Measurements from ENCODE around the gene FGFR3. TPM values are rescaled to one million over a fixed set of nuclear protein-coding genes. Genes with fewer than 3 reads are reported as not detected.
A peak's percentile ranks its signal among the peaks of the same experiment; 100 is the strongest.

Gene FGFR3
- total RNA-seq, 1 donor from 2014 or later: 169 TPM

GRCh38 chr4:1809754-1810502, 16.8 kb downstream of the FGFR3 start:
- Mint-ChIP-seq H3K4me1 (ENCODE audit: low read depth) (peaks cover 6% of the 10 kb centered on the region), H3K27ac (peak overlapping the region; percentile 56), H3K9me3 (ENCODE audit: low read depth) (no peaks in the 10 kb centered on the region)

DNA sequence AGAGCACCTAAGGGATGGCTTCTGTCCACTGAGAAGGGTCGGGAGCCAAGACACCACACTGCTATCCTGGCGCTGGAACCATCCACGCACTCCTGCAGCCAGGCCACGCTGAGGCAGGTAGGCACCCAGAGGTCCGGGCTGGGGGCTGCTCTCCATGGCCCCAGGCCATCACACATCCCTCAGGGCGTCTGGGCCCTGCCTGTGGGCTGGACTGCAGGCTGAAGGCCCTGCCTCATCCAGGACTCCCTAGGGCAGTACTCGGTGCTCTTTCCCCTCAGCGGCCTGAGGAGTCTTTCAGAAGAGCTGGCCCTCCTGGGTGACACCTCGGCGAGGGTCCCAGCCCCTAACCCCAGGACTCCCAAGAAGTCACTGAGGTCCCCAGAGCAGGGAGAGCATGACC, 17.7 kb downstream of the FGFR3 start:
- Mint-ChIP-seq H3K36me3 (ENCODE audit: insufficient read depth) (peaks cover 4% of the 10 kb centered on the region), H3K27me3 (no peaks in the 10 kb centered on the region), H3K4me3 (ENCODE audit: low read depth) (no peak overlapping the region), H3K4me1 (ENCODE audit: low read depth) (peaks cover 6% of the 10 kb centered on the region), H3K27ac (no peak overlapping the region), H3K9me3 (ENCODE audit: low read depth) (no peaks in the 10 kb centered on the region)
- DNase-seq (ENCODE audit: low spot score, unreplicated experiment): no peak
- TF ChIP-seq, protein P1, sequence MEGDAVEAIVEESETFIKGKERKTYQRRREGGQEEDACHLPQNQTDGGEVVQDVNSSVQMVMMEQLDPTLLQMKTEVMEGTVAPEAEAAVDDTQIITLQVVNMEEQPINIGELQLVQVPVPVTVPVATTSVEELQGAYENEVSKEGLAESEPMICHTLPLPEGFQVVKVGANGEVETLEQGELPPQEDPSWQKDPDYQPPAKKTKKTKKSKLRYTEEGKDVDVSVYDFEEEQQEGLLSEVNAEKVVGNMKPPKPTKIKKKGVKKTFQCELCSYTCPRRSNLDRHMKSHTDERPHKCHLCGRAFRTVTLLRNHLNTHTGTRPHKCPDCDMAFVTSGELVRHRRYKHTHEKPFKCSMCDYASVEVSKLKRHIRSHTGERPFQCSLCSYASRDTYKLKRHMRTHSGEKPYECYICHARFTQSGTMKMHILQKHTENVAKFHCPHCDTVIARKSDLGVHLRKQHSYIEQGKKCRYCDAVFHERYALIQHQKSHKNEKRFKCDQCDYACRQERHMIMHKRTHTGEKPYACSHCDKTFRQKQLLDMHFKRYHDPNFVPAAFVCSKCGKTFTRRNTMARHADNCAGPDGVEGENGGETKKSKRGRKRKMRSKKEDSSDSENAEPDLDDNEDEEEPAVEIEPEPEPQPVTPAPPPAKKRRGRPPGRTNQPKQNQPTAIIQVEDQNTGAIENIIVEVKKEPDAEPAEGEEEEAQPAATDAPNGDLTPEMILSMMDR (IDR thresholded peaks at IDR 0.05; ENCODE audit: unreplicated experiment): no peak

More at GRCh38 chr4:1809754-1810502, 16.8 kb downstream of the FGFR3 start:
- DNase-seq (ENCODE audit: low spot score, unreplicated experiment): peak; percentile 89
- H3K36me3 Mint-ChIP-seq (ENCODE audit: insufficient read depth): peaks cover 4% of the 10 kb centered on the region
- H3K4me3 Mint-ChIP-seq (ENCODE audit: low read depth): no peak overlapping the region
- no peaks in the 10 kb centered on the region for H3K27me3 Mint-ChIP-seq
- TF ChIP-seq, protein P1 (IDR thresholded peaks at IDR 0.05; ENCODE audit: unreplicated experiment): peak; percentile 96

GRCh38 chr4:1812720-1813119, 19.6 kb downstream of the FGFR3 start:
- Mint-ChIP-seq H3K36me3 (ENCODE audit: insufficient read depth) (peaks cover 6% of the 10 kb centered on the region), H3K9me3 (ENCODE audit: low read depth) (no peaks in the 10 kb centered on the region), H3K4me3 (ENCODE audit: low read depth) (no peak overlapping the region), H3K27me3 (no peaks in the 10 kb centered on the region), H3K4me1 (ENCODE audit: low read depth) (peaks cover 6% of the 10 kb centered on the region), H3K27ac (no peak overlapping the region)
- no peak for DNase-seq (ENCODE audit: low spot score, unreplicated experiment)
- TF ChIP-seq, protein P1 (IDR thresholded peaks at IDR 0.05; ENCODE audit: unreplicated experiment): no peak

DNA sequence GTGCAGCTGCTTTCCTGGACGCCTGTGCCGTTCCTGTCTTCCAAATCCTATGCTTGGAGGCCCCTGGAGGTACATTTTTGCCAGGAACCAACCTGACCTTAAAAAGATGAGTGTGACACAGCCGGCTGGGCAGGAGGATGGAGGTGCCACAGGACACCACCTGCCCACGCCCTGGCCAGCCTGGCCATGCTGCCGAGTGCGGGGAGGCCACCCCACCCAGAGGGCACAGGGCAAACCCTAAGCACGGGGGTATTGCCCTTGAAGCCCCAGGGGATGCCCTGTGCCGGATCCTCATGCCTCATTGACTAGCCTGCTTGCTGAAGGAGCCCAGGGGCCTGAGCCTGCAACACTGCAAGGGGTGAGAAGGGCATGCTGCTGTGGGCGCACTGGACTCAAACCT, 20.1 kb downstream of the FGFR3 start:
- H3K27me3 Mint-ChIP-seq: no peaks in the 10 kb centered on the region
- no peak overlapping the region for H3K4me3 Mint-ChIP-seq (ENCODE audit: low read depth)
- no peak for DNase-seq (ENCODE audit: low spot score, unreplicated experiment)
- H3K4me1 Mint-ChIP-seq (ENCODE audit: low read depth): peaks cover 4% of the 10 kb centered on the region
- peaks cover 6% of the 10 kb centered on the region for H3K36me3 Mint-ChIP-seq (ENCODE audit: insufficient read depth)
- no peak overlapping the region for H3K27ac Mint-ChIP-seq
- TF ChIP-seq, protein P1 (IDR thresholded peaks at IDR 0.05; ENCODE audit: unreplicated experiment): no peak
- no peaks in the 10 kb centered on the region for H3K9me3 Mint-ChIP-seq (ENCODE audit: low read depth)

- TF ChIP-seq, protein P1 (IDR thresholded peaks at IDR 0.05; ENCODE audit: unreplicated experiment): no peak
These were observed 20.8 kb downstream of the FGFR3 start for GRCh38 chr4:1813915-1814314.

More at GRCh38 chr4:1813915-1814314, 20.8 kb downstream of the FGFR3 start:
- Mint-ChIP-seq H3K4me1 (ENCODE audit: low read depth) (peaks cover 4% of the 10 kb centered on the region), H3K27ac (peak overlapping the region; percentile 56), H3K36me3 (ENCODE audit: insufficient read depth) (peaks cover 6% of the 10 kb centered on the region), H3K4me3 (ENCODE audit: low read depth) (no peak overlapping the region), H3K9me3 (ENCODE audit: low read depth) (no peaks in the 10 kb centered on the region), H3K27me3 (no peaks in the 10 kb centered on the region)
- no peak for DNase-seq (ENCODE audit: low spot score, unreplicated experiment)
